ENCODE results near the gene TMEM117. TPM values are rescaled to one million over a fixed set of nuclear protein-coding genes. Genes with fewer than 3 reads are reported as not detected.

The TMEM117 gene
- total and polyA plus RNA-seq, 2 donors from 2014 or later = 5.9 to 6.0 TPM

- TF ChIP-seq CTCF (IDR thresholded peaks at IDR 0.05; ENCODE audit: borderline replicate concordance, extremely low read depth, insufficient read depth) = no peak
- FAIRE-seq (no peak), DNase-seq (peak in 1 of 5 donors; percentile 0)
- Histone ChIP-seq H3K27me3 (ENCODE audit: control insufficient read depth, insufficient read depth, low read length) (no peaks in the 10 kb centered on the region), H3K36me3 (ENCODE audit: control insufficient read depth in 2 of 3, insufficient read depth in 3 of 3, low read length in 3 of 3) (peaks cover 0 to 2% (median 0%) of the 10 kb centered on the region in 3 donors), H3K9me3 (ENCODE audit: control insufficient read depth in 2 of 3, insufficient read depth in 1 of 3, low read length in 3 of 3) (no peaks in the 10 kb centered on the region), H3K9ac (ENCODE audit: low read length in 3 of 3) (no peak overlapping the region), H3K27ac (ENCODE audit: low read depth in 2 of 2, low read length in 2 of 2) (no peak overlapping the region), H3K4me3 (ENCODE audit: low read length in 3 of 3) (no peak overlapping the region), H3K4me1 (ENCODE audit: control insufficient read depth in 2 of 3, insufficient read depth in 2 of 3, low read depth in 1 of 3, low read length in 3 of 3) (no peaks in the 10 kb centered on the region)
- intact Hi-C loops (cut with DNase I) = no loop called here
Measured at GRCh38 chr12:44217146-44217883, 381.4 kb downstream of the TMEM117 start.

GRCh38 chr12:44223736-44224135 lies 387.9 kb downstream of the TMEM117 start:
- intact Hi-C loops (cut with DNase I) = no loop called here
- Histone ChIP-seq H3K9ac (ENCODE audit: low read length in 3 of 3) (no peak overlapping the region), H3K9me3 (ENCODE audit: control insufficient read depth in 2 of 3, insufficient read depth in 1 of 3, low read length in 3 of 3) (no peaks in the 10 kb centered on the region), H3K27ac (ENCODE audit: low read depth in 2 of 2, low read length in 2 of 2) (no peak overlapping the region), H3K36me3 (ENCODE audit: control insufficient read depth in 2 of 3, insufficient read depth in 3 of 3, low read length in 3 of 3) (no peaks in the 10 kb centered on the region), H3K4me3 (ENCODE audit: low read length in 3 of 3) (no peak overlapping the region), H3K4me1 (ENCODE audit: control insufficient read depth in 2 of 3, insufficient read depth in 2 of 3, low read depth in 1 of 3, low read length in 3 of 3) (no peaks in the 10 kb centered on the region), H3K27me3 (ENCODE audit: control insufficient read depth, insufficient read depth, low read length) (no peaks in the 10 kb centered on the region)
- no peak for DNase-seq
- no peak for FAIRE-seq
- no peak for TF ChIP-seq CTCF (IDR thresholded peaks at IDR 0.05; ENCODE audit: borderline replicate concordance, extremely low read depth, insufficient read depth)

- Histone ChIP-seq H3K9me3 (ENCODE audit: control insufficient read depth in 2 of 3, insufficient read depth in 1 of 3, low read length in 3 of 3) (no peaks in the 10 kb centered on the region), H3K27me3 (ENCODE audit: control insufficient read depth, insufficient read depth, low read length) (no peaks in the 10 kb centered on the region), H3K9ac (ENCODE audit: low read length in 3 of 3) (no peak overlapping the region), H3K4me1 (ENCODE audit: control insufficient read depth in 2 of 3, insufficient read depth in 2 of 3, low read depth in 1 of 3, low read length in 3 of 3) (no peaks in the 10 kb centered on the region), H3K4me3 (ENCODE audit: low read length in 3 of 3) (no peak overlapping the region), H3K27ac (ENCODE audit: low read depth in 2 of 2, low read length in 2 of 2) (no peak overlapping the region), H3K36me3 (ENCODE audit: control insufficient read depth in 2 of 3, insufficient read depth in 3 of 3, low read length in 3 of 3) (no peaks in the 10 kb centered on the region)
- no peak for TF ChIP-seq CTCF (IDR thresholded peaks at IDR 0.05; ENCODE audit: borderline replicate concordance, extremely low read depth, insufficient read depth)
- intact Hi-C loops (cut with DNase I) = no loop called here
- no peak for FAIRE-seq
- no peak for DNase-seq
Measured at GRCh38 chr12:44224399-44225148, 388.7 kb downstream of the TMEM117 start.

Data from kidney (tissue), 14 donors.